HEK293 (cell line): ENCODE results near the gene DOCK4.

Experiments used
- CTCF ChIA-PET: fragments of 350-600 bp; formaldehyde crosslinking; extraction: SDS; loops from one replicate; lab custom pipeline; 2021; ENCODE audit warnings: antibody characterized with exemption; lab: Yijun Ruan, JAX
- POLR2A ChIA-PET: fragments of 300-600 bp; formaldehyde crosslinking; extraction: SDS; loops from one replicate; lab custom pipeline; 2020; ENCODE audit warnings: antibody characterized with exemption, inconsistent platforms; lab: Yijun Ruan, JAX
- H3K27ac ChIP-seq: fragments of 200-500 bp; sonication (Bioruptor generic); 2 replicates; pipeline ENCODE4 v1.5.1; 2014; ENCODE audit warnings: low read depth, low read length, control low read depth, inconsistent platforms; ENCODE audit errors: extremely low read depth
- H3K36me3 ChIP-seq, 2 experiments: fragments of 200-500 bp in 1 of 2; sonication (Bioruptor generic) in 1 of 2; 1 replicate in 1 of 2; 2 replicates in 1 of 2; pipeline ENCODE4 v1.5.1; 2014 to 2017; ENCODE audit warnings: inconsistent platforms in 2 of 2, low read length in 2 of 2; ENCODE audit not compliant: control insufficient read depth in 2 of 2, insufficient read depth in 1 of 2
- H3K4me1 ChIP-seq: fragments of 200-500 bp; sonication (Bioruptor generic); 2 replicates; pipeline ENCODE4 v1.5.1; 2014; ENCODE audit warnings: mild to moderate bottlenecking, low read length, inconsistent platforms; ENCODE audit not compliant: control insufficient read depth, insufficient read depth
- H3K4me3 ChIP-seq: 2 replicates; pipeline ENCODE4 v1.5.1; 2011; ENCODE audit warnings: low read depth, mild to moderate bottlenecking, control low read depth, low read length, moderate library complexity
- H3K9me3 ChIP-seq: fragments of 200-500 bp; sonication (Bioruptor generic); 2 replicates; pipeline ENCODE4 v1.5.1; 2014; ENCODE audit warnings: low read depth, low read length, inconsistent platforms; ENCODE audit not compliant: control insufficient read depth, insufficient read depth
- GLIS1 ChIP-seq: fragments of 450-650 bp; formaldehyde crosslinking; IDR thresholded peaks from 2 replicates; pipeline ENCODE4 v1.5.1; 2016; ENCODE audit warnings: missing biosample characterization, missing genetic modification characterization
- KLF1 ChIP-seq: fragments of 450-650 bp; formaldehyde crosslinking; IDR thresholded peaks from 2 replicates; pipeline ENCODE4 v1.5.1; 2016; ENCODE audit warnings: missing biosample characterization, missing genetic modification characterization
- KLF17 ChIP-seq: fragments of 450-650 bp; formaldehyde crosslinking; IDR thresholded peaks from 2 replicates; pipeline ENCODE4 v1.5.1; 2016; ENCODE audit warnings: missing biosample characterization, missing genetic modification characterization
- KLF9 ChIP-seq: fragments of 450-650 bp; formaldehyde crosslinking; IDR thresholded peaks from 2 replicates; pipeline ENCODE4 v1.5.1; 2016; ENCODE audit warnings: missing biosample characterization, missing genetic modification characterization, low read depth
- REST ChIP-seq: fragments of 450-650 bp; formaldehyde crosslinking; IDR thresholded peaks from 2 replicates; pipeline ENCODE4 v1.5.1; 2016; ENCODE audit warnings: missing biosample characterization, missing genetic modification characterization
- SCRT1 ChIP-seq: fragments of 450-650 bp; formaldehyde crosslinking; IDR thresholded peaks from 2 replicates; pipeline ENCODE4 v1.5.1; 2016; ENCODE audit warnings: missing biosample characterization, missing genetic modification characterization, borderline replicate concordance
- SCRT2 ChIP-seq: fragments of 450-650 bp; formaldehyde crosslinking; IDR thresholded peaks from 2 replicates; pipeline ENCODE4 v1.5.1; 2016; ENCODE audit warnings: missing biosample characterization, missing genetic modification characterization
- WT1 ChIP-seq: fragments of 450-650 bp; formaldehyde crosslinking; IDR thresholded peaks from 2 replicates; pipeline ENCODE4 v1.5.1; 2016; ENCODE audit warnings: missing biosample characterization, missing genetic modification characterization
- ZIC2 ChIP-seq: fragments of 450-650 bp; formaldehyde crosslinking; IDR thresholded peaks from 2 replicates; pipeline ENCODE4 v1.5.1; 2016; ENCODE audit warnings: missing biosample characterization, missing genetic modification characterization
- ZNF2 ChIP-seq: fragments of 450-650 bp; formaldehyde crosslinking; IDR thresholded peaks from 2 replicates; pipeline ENCODE4 v1.5.1; 2016; ENCODE audit warnings: missing biosample characterization, missing genetic modification characterization
- ZNF211 ChIP-seq: fragments of 450-650 bp; formaldehyde crosslinking; IDR thresholded peaks from 2 replicates; pipeline ENCODE4 v1.5.1; 2016; ENCODE audit warnings: low read depth, missing biosample characterization, missing genetic modification characterization
- ZNF266 ChIP-seq: fragments of 450-650 bp; formaldehyde crosslinking; IDR thresholded peaks from 2 replicates; pipeline ENCODE4 v1.5.1; 2016; ENCODE audit warnings: missing biosample characterization, missing genetic modification characterization, low read depth
- ZNF324 ChIP-seq: fragments of 450-650 bp; formaldehyde crosslinking; IDR thresholded peaks from 2 replicates; pipeline ENCODE4 v1.5.1; 2016; ENCODE audit warnings: missing biosample characterization, missing genetic modification characterization
- ZNF610 ChIP-seq: fragments of 450-650 bp; formaldehyde crosslinking; IDR thresholded peaks from 2 replicates; pipeline ENCODE4 v1.5.1; 2016; ENCODE audit warnings: missing biosample characterization, missing genetic modification characterization, borderline replicate concordance
- ZNF660 ChIP-seq: fragments of 450-650 bp; IDR thresholded peaks from 2 replicates; pipeline ENCODE4 v1.5.1; 2018; ENCODE audit warnings: missing biosample characterization, mild to moderate bottlenecking, missing genetic modification characterization
- ZSCAN18 ChIP-seq: fragments of 450-650 bp; formaldehyde crosslinking; IDR thresholded peaks from 2 replicates; pipeline ENCODE4 v1.5.1; 2016; ENCODE audit warnings: missing biosample characterization, missing genetic modification characterization
- TF ChIP-seq, protein P1 (sequence below): fragments of 450-650 bp; formaldehyde crosslinking; IDR thresholded peaks from 2 replicates; pipeline ENCODE4 v1.5.1; 2016; ENCODE audit warnings: missing biosample characterization, missing genetic modification characterization

Gene DOCK4

GRCh38 chr7:112056409-112056808, 149.8 kb downstream of the DOCK4 start (continued):
- TF ChIP-seq KLF17: no peak
- TF ChIP-seq ZNF2 (tag by site-specific recombination): no peak
- no peak for TF ChIP-seq ZSCAN18
- TF ChIP-seq ZNF211: no peak
- TF ChIP-seq ZNF324 (tag by site-specific recombination): no peak
- no peak for TF ChIP-seq WT1 (tag by site-specific recombination)
- TF ChIP-seq, protein P1, sequence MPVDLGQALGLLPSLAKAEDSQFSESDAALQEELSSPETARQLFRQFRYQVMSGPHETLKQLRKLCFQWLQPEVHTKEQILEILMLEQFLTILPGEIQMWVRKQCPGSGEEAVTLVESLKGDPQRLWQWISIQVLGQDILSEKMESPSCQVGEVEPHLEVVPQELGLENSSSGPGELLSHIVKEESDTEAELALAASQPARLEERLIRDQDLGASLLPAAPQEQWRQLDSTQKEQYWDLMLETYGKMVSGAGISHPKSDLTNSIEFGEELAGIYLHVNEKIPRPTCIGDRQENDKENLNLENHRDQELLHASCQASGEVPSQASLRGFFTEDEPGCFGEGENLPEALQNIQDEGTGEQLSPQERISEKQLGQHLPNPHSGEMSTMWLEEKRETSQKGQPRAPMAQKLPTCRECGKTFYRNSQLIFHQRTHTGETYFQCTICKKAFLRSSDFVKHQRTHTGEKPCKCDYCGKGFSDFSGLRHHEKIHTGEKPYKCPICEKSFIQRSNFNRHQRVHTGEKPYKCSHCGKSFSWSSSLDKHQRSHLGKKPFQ (tag by site-specific recombination): peak; percentile 85
- no peak for TF ChIP-seq ZNF660 (tag by site-specific recombination)
- no peak for TF ChIP-seq KLF9 (tag by site-specific recombination)
- TF ChIP-seq ZNF610 (tag by site-specific recombination): no peak
- TF ChIP-seq REST (tag by site-specific recombination): no peak
- TF ChIP-seq, all 188 proteins: peak for 3

GRCh38 chr7:112053737-112054069, 152.5 kb downstream of the DOCK4 start:
- CTCF ChIA-PET: interaction anchor here (0.5 to 0.6 kb wide), 2 partner anchors 23 to 100 kb away, joined by 3 to 4 read pairs; no protein-coding TSS in a partner anchor
- TF ChIP-seq KLF1 (tag by site-specific recombination) (no peak), SCRT1 (tag by site-specific recombination) (peak; percentile 52; the same call in 1 of the 2 replicates), SCRT2 (tag by site-specific recombination) (peak; percentile 78), GLIS1 (tag by site-specific recombination) (peak; percentile 20; the same call in 1 of the 2 replicates), ZNF266 (no peak), ZIC2 (tag by site-specific recombination) (0 out of 2 replicates have a peak, but pooled peaks have one; percentile 13)
- Histone ChIP-seq H3K27ac (no peak overlapping the region), H3K4me1 (no peaks in the 10 kb centered on the region), H3K36me3 (no peaks in the 10 kb centered on the region), H3K4me3 (no peak overlapping the region), H3K9me3 (no peaks in the 10 kb centered on the region)
- POLR2A ChIA-PET: interaction anchor here (0.5 kb wide), 1 partner anchor 340 kb away, joined by 5 read pairs; no protein-coding TSS in a partner anchor
